HG03066 (cell line): ENCODE results near the gene NET1.

ENCODE experiments used
- ATAC-seq: cut with Tn5 transposase; IDR thresholded peaks from one replicate; pipeline ENCODE4 v1.9.1; 2021; ENCODE audit warnings: low read depth; ENCODE audit not compliant: unreplicated experiment

The NET1 gene

DNA sequence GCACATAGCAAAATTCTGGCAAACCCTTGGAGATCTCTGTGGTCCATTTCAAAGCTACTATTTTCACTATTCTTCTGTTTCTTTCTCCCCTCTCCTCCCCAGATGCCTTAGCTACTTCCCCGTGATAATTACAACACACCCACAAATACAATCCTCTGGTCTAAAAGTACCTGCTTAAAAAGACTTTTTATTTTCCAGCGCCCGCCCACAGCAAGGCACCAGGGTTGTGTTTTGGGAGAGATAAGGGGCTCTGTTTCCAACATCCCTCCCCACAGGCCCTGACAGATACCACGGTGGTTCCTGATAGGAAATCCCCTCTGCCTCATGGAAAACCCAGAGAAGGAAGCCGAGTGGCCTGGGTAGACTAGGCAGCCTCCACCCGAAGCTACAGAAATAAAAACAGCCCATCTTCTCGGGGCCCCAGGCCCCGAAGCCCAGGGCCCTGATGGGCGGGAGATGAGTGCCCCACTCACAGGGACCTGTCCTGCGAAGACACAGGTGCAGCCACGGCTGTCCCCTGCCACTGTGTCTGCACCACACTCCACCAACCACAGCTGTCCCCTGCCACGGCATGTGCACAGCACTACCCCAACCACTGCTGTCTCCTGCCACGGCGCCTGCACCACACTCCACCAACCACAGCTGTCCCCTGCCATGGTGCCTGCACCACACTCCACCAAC is 67.3 kb downstream of the NET1 start:
- no peak for ATAC-seq

DNA sequence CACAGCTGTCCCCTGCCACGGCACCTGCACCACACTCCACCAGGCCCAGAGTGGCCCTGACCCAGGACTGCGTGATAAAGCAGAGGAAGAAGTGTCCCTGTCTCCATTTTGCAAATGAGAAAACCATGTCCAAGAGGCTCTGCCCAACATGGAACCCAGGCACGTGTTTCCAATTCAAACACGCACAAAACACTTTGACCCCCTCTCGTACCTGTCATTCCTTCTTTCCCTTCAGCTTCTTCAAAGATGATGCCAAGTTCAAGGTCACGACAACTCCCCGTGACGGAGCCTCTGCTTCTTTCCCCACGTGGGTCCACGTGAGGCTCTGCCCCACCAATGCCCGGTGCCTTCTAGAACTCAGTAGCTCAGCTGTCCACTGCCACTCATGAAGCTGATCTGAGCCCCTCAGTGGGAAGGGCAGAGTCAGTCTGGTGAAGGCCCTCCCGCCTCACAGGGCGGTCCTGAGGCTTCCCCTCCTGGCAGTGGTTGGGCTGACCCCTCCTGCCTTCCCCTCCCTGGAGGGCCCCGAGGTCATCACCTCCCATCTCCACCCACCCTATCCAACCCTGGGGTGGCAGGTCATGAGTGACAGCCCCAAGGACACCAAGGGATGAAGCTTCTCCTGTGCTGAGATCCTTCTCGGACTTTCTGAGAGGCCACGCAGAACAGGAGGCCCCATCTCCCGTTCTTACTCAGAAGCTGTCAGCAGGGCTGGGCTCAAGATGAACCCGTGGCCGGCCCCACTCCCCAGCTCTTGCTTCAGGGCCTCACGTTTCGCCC is 68.0 kb downstream of the NET1 start:
- ATAC-seq: no peak

DNA sequence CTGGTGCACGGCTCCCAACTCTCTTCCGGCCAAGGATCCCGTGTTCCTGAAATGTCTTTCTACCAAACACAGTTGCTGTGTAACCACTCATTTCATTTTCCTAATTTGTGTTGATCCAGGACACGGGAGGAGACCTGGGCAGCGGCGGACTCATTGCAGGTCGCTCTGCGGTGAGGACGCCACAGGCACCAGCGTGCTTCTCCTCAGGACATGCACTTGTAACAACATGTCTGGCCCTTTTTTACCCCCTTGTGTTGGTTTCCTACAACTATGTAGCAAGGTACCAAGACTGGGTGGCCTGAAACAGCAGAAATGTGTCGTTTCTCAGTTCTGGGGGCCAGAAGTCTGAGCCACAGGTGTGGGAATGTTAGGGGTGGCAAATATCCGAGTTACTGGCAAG is 68.8 kb downstream of the NET1 start:
- ATAC-seq: no peak

DNA sequence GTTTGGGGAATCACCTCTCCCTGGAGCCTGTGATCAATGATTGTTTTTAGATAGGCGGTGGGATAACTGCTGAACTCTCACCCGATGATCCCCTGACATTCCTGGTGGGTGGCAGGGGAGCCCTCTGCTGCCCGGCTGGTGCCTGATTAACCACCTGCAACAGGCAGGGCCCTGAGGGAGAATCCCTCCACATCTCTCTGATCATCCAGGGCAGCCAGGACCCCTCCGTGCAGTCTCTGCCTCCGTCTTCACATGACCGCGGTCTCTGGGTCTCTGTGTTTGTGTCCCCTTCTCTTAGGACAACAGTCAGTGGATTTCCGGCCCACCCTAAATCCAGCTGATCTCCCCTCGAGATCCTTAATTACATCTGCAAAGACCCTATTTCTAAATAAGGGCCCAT is 69.7 kb downstream of the NET1 start:
- ATAC-seq: no peak

DNA sequence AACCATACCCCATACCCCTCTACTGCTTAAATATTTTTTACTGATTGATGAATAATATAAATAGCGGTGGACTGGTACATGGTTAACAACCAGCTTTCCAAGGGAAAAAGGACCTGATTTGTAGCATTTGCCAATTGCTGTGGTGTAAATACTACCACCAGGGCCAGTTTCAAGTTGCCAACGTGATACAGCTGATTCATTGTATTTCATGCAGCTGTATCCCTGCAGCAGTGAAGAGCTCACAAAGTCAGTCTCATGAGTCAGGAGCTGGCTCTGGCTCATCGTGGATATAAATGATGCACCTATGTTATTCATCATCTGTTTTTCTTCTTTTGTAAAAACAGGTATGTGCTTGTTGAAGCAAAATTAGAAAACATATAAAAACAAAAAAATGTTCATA is 71.8 kb downstream of the NET1 start:
- no peak for ATAC-seq

DNA sequence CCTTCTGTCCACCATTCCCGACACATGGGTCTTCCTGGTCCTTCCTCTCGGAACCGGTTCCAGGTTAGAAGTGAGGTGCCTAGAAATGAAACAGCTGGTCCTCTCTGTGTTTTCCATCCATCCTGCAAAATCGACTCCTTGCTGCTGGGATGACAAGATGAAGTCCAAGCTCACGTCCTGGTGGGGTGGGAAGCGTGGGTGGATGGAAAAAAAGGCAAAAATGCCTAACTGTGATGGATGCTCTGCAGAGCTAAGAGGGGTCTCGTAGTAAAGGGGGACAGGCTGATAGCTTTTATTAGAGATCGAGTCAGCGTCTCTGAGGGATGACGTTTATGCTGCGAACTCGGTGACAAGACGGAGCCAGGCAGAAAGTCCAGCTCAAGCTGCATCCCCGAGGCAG is 72.9 kb downstream of the NET1 start:
- ATAC-seq: no peak

DNA sequence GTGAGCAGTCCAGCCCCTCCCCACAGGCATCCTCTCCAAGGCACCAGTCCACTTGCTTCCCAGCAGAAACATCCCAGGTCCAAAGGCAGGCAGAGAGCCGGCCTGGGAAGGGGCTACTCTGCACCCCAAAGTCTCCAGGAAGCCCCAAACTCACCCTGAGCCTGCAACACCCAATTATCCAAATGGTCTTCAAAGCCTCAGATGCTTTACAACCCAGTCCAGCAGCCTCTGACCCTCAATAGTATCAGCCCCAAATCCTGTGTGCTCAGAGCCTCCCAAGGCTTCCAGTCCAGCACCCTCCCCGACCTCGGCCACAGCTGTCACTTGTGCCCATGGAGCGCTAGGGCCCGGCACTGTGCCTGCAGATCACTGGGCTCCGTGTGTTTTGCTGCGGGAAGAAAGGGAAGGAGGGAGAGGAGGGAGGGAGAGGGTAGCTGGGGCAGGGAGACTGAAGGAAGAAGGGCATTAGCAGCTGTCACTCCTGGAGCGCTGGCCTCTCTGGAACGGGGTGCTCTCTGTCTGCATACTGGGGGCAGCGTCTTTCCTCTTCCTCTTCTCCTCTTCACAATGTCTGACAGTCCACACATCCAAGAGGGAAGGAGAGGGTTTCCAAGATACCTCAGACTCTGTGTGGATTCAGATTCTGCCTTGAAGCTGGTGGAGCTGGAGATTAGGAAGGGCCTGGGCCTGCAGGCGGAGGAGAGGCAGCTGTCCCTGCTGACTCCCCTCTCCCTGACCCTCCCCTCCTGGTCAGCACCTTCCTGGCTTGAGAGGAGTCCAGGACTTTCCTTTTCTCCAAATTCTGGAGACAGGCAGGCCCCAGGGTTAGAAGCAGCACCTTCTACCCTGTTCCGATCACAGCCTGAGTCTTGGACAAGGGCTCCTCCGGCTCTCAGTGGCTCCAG is 73.8 kb downstream of the NET1 start:
- no peak for ATAC-seq

DNA sequence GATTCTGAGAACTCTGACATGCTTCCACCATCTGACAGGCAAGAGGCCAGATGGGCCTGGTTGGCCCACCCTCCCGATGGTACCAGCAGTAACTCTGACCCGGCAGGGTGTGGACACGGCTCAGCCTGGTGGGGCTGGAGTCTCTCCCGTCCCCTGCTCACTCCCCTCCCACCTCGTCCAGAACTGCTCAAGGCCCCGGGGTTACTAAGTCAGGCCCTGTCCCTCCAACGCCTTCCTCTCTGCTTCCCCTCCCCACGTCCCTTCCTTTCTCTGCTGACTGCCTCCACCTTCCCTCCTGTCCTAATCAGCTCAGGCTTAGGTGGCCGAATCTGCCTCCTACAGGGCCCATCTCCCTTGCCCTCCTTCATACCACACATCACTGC is 74.5 kb downstream of the NET1 start:
- no peak for ATAC-seq

DNA sequence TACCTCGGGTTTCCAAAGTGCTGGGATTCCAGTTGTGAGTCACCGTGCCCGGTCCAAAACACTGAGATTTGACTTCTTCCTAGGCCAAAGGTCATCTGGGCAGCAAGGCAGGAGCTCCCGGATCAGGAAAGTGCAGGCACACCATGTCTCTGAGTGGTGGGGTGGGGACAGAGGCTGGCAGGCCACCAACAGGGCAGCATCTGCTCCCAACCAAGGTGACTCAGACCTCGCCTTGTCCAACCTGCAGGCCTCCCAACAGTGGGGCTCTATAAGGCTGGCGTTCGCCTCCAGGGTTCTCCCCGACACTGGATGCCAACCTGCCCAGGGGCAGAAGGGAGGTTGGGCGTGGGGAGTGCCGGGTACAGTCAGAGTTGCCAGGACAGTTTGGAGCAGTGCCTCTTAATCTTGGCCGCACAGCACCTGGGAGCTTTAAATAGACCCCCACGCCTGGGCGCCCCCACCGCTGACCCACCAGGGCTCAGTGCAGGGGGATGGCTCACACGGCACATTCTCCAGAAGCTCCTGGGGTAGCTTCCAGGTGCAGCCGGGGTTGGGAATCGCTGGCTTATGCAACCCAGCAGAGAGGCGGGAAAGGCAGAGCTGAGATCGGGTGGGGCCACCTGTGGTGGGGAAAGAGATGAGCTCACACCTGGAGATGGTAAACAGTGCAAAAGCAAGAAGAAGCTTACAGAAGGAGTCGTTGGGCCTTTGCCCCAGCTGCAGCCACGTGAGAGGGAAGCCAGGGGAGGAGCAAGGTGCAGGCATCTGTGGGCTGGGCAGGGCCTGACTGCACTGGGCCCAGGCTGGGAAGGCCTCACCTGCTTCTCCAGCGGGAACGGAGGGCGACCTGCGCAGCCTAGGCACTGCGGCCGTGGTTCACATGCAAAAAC is 76.2 kb downstream of the NET1 start:
- ATAC-seq: no peak

DNA sequence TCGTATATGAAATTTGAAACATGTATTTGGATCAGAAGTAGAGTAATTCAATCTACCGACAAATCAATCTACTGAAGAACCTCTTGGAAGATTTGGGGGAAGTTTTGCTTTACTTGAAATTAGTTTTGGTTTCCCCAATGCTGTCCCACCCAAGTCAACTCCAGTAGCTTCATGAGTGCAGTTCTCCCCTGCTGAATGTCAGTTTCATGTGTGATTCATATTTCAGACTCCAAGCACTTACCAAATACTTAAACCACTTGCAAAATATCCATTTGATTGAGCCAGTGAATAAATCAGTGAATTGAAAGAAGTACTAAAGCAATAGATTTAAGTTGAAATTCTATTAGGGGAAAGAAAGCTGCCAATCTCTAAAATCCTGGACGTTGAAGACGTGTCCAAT is 77.7 kb downstream of the NET1 start:
- ATAC-seq: no peak

DNA sequence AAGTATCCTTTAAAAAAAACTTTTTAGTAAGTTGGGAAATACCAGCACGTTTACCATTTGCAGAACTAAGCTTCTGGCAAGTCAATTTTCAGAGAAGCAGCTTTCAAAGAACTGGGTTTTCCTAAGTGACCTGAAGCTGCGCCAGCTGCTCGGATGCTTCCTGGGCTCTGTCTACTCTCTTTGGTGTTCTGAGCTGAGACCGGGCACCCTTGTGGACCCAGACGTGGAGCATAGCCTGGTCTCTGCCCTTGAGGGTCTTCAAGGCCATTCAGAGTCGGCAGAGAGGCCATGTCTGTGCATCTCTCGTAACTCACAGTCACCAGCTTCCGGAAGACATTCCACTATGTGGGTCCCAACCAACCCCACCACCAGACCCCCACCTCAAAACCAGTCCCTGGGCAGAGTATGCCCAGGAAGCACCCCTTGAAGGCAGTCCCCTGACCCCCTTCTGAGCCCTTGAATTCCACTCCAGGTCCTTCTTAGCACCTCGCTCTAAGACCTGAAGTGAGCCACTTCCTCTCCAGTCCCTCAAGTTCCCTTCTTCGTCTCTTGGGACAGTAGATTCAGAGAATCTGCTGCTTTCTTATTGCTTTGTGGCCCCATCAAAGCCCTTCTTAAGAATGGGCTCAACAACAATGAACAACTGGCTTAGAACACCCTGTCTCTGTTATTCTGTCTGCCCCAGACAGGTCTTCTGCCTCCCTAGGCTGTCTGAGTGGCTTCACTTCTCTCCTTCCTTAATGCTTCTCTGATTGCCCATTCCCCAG is 78.5 kb downstream of the NET1 start:
- ATAC-seq: no peak

DNA sequence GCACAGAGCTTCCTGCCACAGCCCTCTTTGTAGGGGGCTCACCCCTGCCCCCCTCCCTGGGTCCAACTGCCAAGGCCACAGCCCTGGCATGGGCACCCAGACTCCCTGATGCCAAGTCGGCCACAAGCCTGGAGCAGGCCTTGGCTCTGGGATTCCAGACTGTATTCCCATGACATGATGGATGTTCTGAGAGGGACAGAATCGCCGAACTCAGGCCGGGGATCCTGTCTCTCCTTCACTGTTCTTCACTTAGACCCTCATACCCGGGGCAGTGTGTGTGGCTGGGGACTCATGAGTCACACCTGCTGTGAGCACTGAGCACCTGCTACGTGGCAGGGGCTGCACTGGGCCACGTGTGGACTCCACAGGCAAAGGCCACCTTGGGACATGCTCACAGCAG is 79.1 kb downstream of the NET1 start:
- ATAC-seq: no peak

DNA sequence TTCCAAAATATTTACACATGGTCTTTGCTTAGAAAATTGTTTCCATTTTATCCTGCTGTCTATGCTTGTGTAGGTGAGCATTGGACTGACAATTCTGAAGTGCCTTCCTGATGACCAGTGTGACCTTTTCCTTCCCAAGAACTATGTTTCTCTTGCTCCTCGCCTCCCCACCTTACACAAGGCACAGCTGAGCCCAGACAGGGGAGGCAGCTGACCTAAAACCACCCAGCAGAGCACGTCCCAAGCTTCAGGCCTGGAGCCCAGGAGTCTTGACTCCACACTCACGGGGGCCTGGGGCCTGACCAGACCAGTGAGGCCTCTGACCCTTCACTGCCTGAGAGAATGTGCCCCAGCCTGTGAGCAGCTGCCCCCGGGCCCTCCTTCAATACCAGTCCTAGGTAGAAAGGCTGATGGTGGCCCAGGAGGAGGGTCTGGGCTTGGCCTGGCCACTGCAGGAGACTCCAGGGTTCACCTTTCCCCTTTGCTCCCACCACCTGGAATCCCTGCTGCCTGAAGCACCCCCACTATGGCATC is 80.0 kb downstream of the NET1 start:
- no peak for ATAC-seq

DNA sequence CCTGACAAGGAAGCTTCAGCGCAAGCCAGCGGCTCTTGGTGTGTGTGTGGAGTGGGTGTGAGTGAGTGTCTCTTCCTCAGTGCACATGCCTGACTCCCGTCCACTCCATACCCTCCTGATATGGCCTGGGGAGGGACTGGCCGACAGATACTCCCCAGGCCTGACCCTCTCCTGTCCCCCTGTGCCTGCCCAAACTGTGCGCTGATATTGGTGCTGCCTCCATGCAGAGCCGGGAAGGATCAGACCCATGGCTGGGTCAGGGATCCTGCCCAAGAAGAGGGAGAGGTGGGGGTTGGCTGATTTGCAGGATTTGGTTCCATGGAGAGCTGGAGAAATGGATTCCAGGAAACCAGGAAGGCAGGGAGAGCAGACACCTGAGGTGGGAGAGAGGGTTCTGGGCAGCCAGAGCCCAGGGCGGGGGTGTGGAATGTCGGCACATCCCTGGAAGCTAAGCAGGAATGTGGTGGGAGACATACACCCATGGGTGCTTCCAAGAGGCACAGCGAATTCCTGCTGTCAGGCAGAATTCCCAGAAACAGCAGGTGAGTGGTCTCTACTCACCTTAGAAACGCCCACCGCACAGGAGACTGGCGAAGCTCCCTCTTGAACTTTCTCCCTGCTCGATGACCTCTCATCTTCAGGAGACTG is 80.7 kb downstream of the NET1 start:
- no peak for ATAC-seq

DNA sequence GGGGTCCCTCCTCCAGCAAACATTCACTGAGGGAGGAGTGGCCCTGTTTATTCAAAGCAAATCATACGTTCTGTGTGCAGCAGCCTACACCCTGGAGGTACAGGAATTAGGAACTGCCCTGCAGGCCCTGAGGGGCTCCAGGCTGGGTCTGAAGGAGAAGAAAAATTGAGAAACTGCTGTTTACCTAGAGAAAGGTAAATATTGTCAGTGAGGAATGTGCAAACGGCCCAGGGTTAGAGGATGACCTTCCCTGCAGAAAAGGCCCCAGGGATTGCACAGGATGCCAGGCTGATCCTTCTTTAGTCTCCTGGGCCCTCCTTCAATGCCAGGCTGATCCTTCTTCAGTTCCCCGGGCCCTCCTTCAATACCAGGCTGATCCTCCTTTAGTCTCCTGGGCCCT is 81.3 kb downstream of the NET1 start:
- ATAC-seq: no peak

DNA sequence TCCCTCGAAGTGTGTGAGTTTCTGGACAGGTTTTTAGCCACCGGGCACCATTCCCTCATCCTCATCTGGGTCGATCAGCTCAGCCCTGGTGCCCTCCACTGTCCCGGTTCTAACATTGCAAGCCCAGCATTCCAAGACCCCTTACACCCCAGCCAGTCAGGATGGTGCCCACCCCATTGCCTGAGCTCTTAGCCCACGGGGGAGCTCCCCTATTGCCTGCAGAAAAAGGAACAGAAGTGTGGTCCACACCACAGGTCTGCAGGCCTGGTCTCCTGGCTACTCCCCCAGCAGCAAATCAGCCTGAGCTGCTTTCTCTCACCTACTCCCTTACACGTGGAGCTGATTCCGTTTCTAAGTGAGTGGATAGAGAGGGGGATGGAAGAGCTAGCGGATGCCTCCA is 82.3 kb downstream of the NET1 start:
- ATAC-seq: no peak

DNA sequence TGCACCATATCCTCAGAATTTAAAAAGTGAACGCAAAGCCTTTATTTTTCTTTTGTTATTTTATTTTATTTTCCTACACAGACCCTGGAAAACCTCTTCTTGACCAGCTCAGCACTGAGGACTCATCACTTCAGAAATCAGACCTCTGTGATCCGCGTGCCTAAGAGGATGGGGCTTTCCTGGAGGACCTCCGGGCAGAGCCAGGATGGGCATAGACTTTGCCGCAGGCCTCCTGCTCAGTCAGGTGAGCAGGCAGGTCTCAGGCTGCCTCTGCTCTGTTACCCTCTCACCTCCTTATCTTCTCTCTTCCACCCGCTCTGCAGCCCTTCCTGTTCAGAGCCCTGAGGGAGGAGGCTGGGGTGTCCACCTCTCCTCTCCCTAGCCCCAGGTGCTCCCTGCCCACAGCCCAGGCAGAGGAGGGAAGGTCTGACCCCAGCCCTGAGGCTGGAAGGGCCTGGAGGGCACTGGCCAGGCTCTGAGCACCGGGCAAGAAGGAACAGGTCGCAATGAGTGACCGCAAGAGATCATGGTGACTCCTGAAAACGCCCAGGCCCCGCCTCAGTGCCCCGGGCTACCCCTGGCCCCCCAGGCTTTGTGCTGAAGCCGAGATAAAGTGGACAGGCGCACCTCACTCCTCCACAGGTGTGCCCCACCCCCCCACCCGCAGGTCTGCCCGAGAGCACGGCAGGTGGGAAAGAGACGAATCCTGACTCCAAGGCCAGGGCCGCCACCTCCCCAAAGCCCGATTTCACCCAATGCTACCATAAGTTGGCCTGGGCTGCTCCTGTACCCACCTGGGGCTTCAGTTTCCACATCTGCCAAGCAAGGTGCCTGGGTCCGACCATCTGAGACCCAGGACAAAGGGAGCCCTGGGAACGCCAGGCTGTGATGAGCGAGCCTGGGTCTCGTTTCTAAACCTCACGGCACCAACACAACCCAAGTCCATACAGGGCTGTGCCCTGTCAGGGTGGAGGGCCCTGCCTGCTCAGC is 84.2 kb downstream of the NET1 start:
- no peak for ATAC-seq

DNA sequence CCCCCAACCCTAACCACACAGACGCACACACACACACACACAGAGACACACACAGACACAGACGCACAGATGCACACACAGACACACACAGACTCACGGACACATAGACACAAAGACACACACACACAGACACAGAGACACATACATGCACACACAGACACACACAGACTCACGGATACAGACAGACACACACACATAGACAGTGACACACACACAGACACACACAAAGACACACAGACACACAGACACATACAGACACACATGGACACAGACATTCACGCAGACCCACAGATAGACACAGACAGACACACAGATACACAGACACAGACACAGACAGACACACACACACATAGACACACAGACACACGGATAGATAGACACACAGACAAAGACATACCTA is 84.9 kb downstream of the NET1 start:
- ATAC-seq: no peak
